Osteocyte (in vitro differentiated cells): ENCODE data around the gene GPC6. TPM values are rescaled to one million over a fixed set of nuclear protein-coding genes. Genes with fewer than 3 reads are reported as not detected.

Experiments used
- DNase-seq: peaks from one replicate; pipeline ENCODE4 v3.0.0; 2021; ENCODE audit warnings: mixed read lengths; ENCODE audit not compliant: unreplicated experiment; ENCODE audit errors: extremely low spot score
- H3K27ac Mint-ChIP-seq: one replicate; pipeline ENCODE4 v1.8.0; 2021; ENCODE audit warnings: mild to moderate bottlenecking, mixed read lengths; ENCODE audit not compliant: unreplicated experiment
- H3K27me3 Mint-ChIP-seq: one replicate; pipeline ENCODE4 v1.8.0; 2021; ENCODE audit warnings: mixed read lengths; ENCODE audit not compliant: unreplicated experiment
- H3K36me3 Mint-ChIP-seq: one replicate; pipeline ENCODE4 v1.8.0; 2021; ENCODE audit warnings: mixed read lengths; ENCODE audit not compliant: unreplicated experiment
- H3K4me1 Mint-ChIP-seq: one replicate; pipeline ENCODE4 v1.8.0; 2021; ENCODE audit warnings: mixed read lengths; ENCODE audit not compliant: unreplicated experiment
- H3K4me3 Mint-ChIP-seq: one replicate; pipeline ENCODE4 v1.8.0; 2021; ENCODE audit warnings: mild to moderate bottlenecking, moderate library complexity, mixed read lengths; ENCODE audit not compliant: unreplicated experiment
- H3K9me3 Mint-ChIP-seq: one replicate; pipeline ENCODE4 v1.8.0; 2021; ENCODE audit warnings: mixed read lengths; ENCODE audit not compliant: unreplicated experiment
- total RNA-seq: library from RNA; stranded (reverse); gene quantifications from 2 replicates; pipeline ENCODE4 v1.2.1, GENCODE V29; 2021
- TF ChIP-seq, protein P1 (sequence below): fragments of 200-600 bp; sonication (generic); IDR thresholded peaks from 2 replicates; pipeline ENCODE4 v1.5.0; 2021; ENCODE audit warnings: antibody characterized with exemption, mild to moderate bottlenecking, moderate library complexity

GPC6 gene
- total RNA-seq, 1 donor from 2014 or later, result 125 TPM

DNA sequence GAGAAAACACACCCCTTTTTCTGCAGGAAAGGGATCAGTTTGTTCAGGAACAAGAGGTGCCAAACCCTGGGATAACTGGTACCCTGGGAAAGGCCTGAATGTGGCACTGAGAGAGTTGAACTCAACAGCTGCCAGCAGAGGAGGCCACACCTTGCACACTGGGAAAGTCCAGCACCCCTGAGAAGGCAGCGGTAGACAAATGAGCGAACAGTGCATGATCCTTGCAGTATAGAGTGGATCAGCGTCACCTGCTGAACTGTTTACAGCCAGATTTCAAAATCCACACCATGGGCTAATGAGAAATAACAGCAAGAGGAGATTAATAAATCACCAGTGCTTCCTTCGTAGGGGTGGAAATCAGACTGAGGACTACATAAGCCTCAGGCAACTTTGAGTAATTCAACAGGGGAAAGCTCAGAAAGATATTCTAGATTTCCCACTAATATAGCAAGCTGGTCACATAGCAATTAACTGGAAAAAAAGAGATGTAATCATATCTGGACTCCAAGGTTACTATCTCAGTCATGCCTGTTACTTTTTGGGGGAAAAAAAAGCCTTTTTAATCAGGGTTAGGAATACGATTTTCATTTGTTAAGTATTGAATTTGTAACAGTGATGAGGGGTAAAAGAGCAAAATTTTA lies 1200.8 kb downstream of the GPC6 start:
- Mint-ChIP-seq H3K4me3 (no peak overlapping the region), H3K9me3 (peaks cover 5% of the 10 kb centered on the region), H3K27ac (no peak overlapping the region), H3K4me1 (no peaks in the 10 kb centered on the region), H3K36me3 (no peaks in the 10 kb centered on the region), H3K27me3 (peaks cover 52% of the 10 kb centered on the region)
- DNase-seq, result no peak
- TF ChIP-seq, protein P1, sequence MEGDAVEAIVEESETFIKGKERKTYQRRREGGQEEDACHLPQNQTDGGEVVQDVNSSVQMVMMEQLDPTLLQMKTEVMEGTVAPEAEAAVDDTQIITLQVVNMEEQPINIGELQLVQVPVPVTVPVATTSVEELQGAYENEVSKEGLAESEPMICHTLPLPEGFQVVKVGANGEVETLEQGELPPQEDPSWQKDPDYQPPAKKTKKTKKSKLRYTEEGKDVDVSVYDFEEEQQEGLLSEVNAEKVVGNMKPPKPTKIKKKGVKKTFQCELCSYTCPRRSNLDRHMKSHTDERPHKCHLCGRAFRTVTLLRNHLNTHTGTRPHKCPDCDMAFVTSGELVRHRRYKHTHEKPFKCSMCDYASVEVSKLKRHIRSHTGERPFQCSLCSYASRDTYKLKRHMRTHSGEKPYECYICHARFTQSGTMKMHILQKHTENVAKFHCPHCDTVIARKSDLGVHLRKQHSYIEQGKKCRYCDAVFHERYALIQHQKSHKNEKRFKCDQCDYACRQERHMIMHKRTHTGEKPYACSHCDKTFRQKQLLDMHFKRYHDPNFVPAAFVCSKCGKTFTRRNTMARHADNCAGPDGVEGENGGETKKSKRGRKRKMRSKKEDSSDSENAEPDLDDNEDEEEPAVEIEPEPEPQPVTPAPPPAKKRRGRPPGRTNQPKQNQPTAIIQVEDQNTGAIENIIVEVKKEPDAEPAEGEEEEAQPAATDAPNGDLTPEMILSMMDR, result no peak

GRCh38 chr13:94431574-94431973 lies 1205.0 kb downstream of the GPC6 start:
- Mint-ChIP-seq H3K4me3 (no peak overlapping the region), H3K4me1 (no peaks in the 10 kb centered on the region), H3K27me3 (peaks cover 57% of the 10 kb centered on the region), H3K9me3 (peaks cover 5% of the 10 kb centered on the region), H3K27ac (no peak overlapping the region), H3K36me3 (no peaks in the 10 kb centered on the region)
- DNase-seq, result no peak
- TF ChIP-seq, protein P1, result peak; percentile 22

GRCh38 chr13:94431987-94432386 lies 1205.4 kb downstream of the GPC6 start:
- peaks cover 5% of the 10 kb centered on the region for H3K9me3 Mint-ChIP-seq
- no peaks in the 10 kb centered on the region for H3K36me3 Mint-ChIP-seq
- no peak overlapping the region for H3K4me3 Mint-ChIP-seq
- no peak for DNase-seq
- no peaks in the 10 kb centered on the region for H3K4me1 Mint-ChIP-seq
- no peak overlapping the region for H3K27ac Mint-ChIP-seq
- TF ChIP-seq, protein P1, result no peak
- peaks cover 60% of the 10 kb centered on the region for H3K27me3 Mint-ChIP-seq

- H3K27ac Mint-ChIP-seq, result no peak overlapping the region
- no peak for DNase-seq
- TF ChIP-seq, protein P1, result no peak
- H3K36me3 Mint-ChIP-seq, result no peaks in the 10 kb centered on the region
- no peaks in the 10 kb centered on the region for H3K4me1 Mint-ChIP-seq
- H3K9me3 Mint-ChIP-seq, result peaks cover 5% of the 10 kb centered on the region
- H3K4me3 Mint-ChIP-seq, result no peak overlapping the region
- peaks cover 64% of the 10 kb centered on the region for H3K27me3 Mint-ChIP-seq
Observed at GRCh38 chr13:94433055-94433961, 1206.7 kb downstream of the GPC6 start.

DNA sequence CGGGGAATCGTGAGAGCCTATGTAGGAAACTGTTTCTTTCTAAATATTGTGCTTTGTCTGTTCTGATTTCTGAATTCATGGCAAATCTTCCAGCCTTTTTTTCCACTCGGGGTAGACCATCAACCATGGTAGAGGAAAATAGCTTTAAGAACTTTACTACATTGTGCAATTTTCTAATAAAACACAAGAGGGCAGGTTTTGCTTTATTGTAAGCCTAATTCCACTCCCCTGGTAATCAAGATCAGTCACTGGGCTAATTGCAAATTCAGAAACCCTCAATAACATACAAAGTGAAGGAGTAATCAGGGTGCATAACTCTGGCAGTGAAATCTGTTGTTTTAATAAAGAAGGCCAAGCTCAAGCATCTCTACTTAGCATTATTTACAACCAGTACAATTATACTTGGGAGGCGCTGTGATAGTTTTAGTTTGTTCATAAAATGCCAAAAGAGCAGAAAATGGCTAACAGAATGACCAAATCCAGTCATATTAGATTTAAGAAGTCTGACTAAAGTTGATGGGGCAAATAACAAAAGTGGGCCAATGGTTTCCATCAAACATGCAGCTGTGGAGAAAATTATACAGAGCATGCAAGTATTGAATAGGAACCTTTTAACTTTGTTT lies 1209.1 kb downstream of the GPC6 start:
- H3K9me3 Mint-ChIP-seq, result peaks cover 5% of the 10 kb centered on the region
- no peak overlapping the region for H3K27ac Mint-ChIP-seq
- DNase-seq, result no peak
- no peaks in the 10 kb centered on the region for H3K36me3 Mint-ChIP-seq
- no peaks in the 10 kb centered on the region for H3K4me1 Mint-ChIP-seq
- TF ChIP-seq, protein P1, result peak; percentile 72
- peaks cover 73% of the 10 kb centered on the region for H3K27me3 Mint-ChIP-seq
- H3K4me3 Mint-ChIP-seq, result no peak overlapping the region
